Skeletal muscle cell (primary cell): ENCODE data around the gene PLSCR3.

Source experiments
- DNase-seq: peaks from one replicate; pipeline ENCODE4 v3.0.0-alpha.2; 2010; ENCODE audit warnings: low read depth
- H3K4me3 ChIP-seq: 2 replicates; pipeline ENCODE4 v1.5.1; 2011; ENCODE audit warnings: low read depth, mild to moderate bottlenecking, control low read depth, low read length, moderate library complexity

The PLSCR3 gene

DNA sequence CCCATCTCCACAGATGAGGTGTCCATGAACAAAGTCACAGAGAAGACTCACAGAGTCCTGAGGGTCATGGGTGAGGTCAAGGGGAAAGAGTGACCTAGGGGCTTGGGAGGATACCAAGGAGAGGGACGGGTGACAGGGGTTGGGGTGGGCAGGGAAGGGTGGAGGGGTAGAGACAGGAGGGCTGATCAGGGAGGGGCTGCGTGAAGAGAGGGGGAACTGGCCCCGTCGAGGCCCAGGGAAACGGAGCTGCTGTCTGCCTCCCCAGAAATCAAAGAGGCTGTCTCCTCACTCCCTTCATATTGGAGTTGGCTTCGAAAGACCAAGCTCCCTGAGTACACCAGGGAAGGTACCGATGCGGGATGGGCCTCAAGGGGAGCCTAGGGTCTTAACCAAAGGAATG is 38.8 kb downstream of the PLSCR3 start:
- no peak for DNase-seq
- H3K4me3 ChIP-seq, result no peak overlapping the region

DNA sequence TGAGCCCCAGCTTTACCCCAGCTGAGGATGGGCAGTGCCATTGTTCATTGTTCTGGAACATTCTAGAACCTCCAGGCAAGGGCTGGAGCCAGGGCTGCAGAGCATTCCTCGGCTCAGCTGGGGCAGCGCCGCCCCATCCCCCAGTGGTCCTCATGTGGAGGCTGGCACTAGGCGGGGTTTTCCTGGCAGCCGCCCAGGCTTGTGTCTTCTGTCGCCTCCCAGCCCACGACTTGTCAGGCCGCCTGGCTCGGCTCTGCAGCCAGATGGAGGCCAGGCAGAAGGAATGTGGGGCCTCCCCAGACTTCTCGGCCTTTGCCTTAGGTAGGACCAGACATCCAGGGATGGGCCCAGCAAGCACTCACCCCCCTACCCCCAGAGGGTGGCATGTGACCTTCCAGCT is 39.3 kb downstream of the PLSCR3 start, which contains the start of gene TMEM95:
Gene TMEM95, plus strand, starts transcription at position 104 of the 400 bp plus-strand sequence. Its CDS starts 49 bp downstream, at position 153.
- peak within 1 kb of the TSS; percentile 8 for H3K4me3 ChIP-seq
- DNase-seq, result no peak

GRCh38 chr17:7354262-7354843 is 40.0 kb downstream of the PLSCR3 start:
- H3K4me3 ChIP-seq, result no peak overlapping the region
- peak; percentile 54 for DNase-seq

DNA sequence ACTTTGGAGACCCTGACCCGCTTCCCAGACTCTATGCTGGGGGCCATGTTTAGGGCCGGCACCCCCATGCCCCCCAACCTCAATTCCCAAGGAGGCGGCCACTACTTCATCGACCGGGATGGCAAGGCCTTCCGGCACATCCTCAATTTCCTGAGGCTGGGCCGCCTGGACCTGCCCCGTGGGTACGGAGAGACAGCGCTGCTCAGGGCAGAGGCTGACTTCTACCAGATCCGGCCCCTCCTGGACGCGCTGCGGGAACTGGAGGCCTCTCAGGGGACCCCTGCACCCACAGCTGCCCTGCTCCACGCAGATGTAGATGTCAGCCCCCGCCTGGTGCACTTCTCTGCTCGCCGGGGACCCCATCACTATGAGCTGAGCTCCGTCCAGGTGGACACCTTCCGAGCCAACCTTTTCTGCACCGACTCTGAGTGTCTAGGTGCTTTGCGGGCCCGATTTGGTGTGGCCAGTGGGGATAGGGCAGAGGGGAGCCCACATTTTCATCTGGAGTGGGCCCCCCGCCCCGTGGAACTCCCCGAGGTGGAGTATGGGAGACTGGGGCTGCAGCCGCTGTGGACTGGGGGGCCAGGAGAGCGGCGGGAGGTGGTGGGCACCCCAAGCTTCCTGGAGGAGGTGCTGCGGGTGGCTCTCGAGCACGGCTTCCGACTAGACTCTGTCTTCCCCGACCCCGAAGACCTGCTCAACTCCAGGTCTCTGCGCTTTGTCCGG is 41.3 kb downstream of the PLSCR3 start:
- peak overlapping the region; percentile 96 for H3K4me3 ChIP-seq
- no peak for DNase-seq

GRCh38 chr17:7352503-7352889 is 41.8 kb downstream of the PLSCR3 start:
- peak overlapping the region; percentile 96 for H3K4me3 ChIP-seq
- DNase-seq, result no peak

GRCh38 chr17:7351665-7352502 is 42.4 kb downstream of the PLSCR3 start, which contains the start of gene KCTD11:
Gene KCTD11 (plus strand): TSS chr17:7352162.
- H3K4me3 ChIP-seq, result peak within 1 kb of the TSS; percentile 96
- DNase-seq, result peak; percentile 72

- H3K4me3 ChIP-seq, result no peak overlapping the region
- no peak for DNase-seq
Observed at GRCh38 chr17:7348478-7349242, 45.7 kb downstream of the PLSCR3 start.

GRCh38 chr17:7347630-7348477 is 46.5 kb downstream of the PLSCR3 start:
- no peak overlapping the region for H3K4me3 ChIP-seq
- DNase-seq, result no peak

- DNase-seq, result no peak
- no peak overlapping the region for H3K4me3 ChIP-seq
Observed at GRCh38 chr17:7346761-7347614, 47.3 kb downstream of the PLSCR3 start.

GRCh38 chr17:7343250-7343649 is 51.1 kb downstream of the PLSCR3 start:
- no peak overlapping the region for H3K4me3 ChIP-seq
- no peak for DNase-seq

GRCh38 chr17:7341842-7342241 is 52.5 kb downstream of the PLSCR3 start:
- H3K4me3 ChIP-seq, result no peak overlapping the region
- DNase-seq, result no peak

GRCh38 chr17:7340179-7340578 is 54.1 kb downstream of the PLSCR3 start:
- DNase-seq, result no peak

More at GRCh38 chr17:7340179-7340578, 54.1 kb downstream of the PLSCR3 start:
- H3K4me3 ChIP-seq, result no peak overlapping the region
